SK-N-DZ (cell line): ENCODE measurements around the gene ACTG1. TPM values are rescaled to one million over a fixed set of nuclear protein-coding genes. Genes with fewer than 3 reads are reported as not detected.
A peak's percentile ranks its signal among the peaks of the same experiment; 100 is the strongest.

Source experiments
- DNase-seq: peaks from one replicate; pipeline ENCODE4 v3.0.0-alpha.2; 2015; ENCODE audit warnings: low spot score
- polyA plus RNA-seq, 2 experiments: library from polyadenylated mRNA; depleted of rRNA; stranded (reverse); fragments of >200 nt; gene quantifications; 2 replicates each; pipeline ENCODE4 v1.2.3, GENCODE V29; 2014

Gene ACTG1
- polyA plus RNA-seq (2014; cell fraction: cytosol; rRNA removed) = 2,351 and 2,595 TPM in 2 replicates
- 1,254 and 2,322 TPM in 2 replicates for polyA plus RNA-seq (2014; cell fraction: nucleus; rRNA removed)

DNA sequence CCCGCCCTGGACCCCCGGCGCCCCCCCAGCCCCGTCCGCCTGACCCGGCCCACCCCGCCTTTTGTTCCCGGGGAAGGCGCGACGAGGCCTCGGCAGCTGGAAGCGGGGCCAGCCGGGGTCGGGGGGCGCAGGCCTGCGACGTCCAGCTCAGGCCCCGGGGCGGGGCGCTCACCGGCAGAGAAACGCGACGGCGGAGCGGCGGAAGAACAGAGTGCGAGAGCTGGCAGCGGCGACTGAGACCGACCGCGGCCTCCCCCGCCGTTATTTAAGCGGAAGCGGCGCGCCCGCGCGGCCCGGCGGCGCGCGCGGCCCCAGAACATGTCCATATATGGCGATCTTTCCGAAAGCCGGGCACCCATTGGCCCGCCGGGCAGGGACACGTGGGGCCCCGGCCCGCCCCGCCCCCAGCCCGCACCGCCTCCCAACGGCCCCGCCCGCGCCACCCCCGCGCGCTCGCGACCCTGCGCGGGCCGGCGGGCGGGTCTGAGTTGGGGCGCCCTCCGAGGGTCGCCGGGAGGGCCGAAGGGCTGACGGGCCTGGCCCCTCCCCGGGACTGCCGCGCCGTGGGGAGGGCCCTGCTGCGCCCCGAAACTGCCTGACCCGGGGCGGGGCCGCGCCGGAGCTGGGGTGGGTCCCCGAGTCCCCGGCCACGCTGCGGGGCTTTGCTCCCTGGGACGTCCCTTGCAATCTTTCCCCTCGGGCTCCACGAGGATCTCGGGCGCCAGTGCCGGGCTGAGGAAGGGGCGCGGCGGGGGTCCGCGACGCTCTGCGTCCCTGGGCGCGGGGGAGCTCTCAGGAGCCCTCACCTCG is at the start of gene ACTG1:
ACTG1 (minus strand) TSS at position 238 of the 810 bp plus-strand sequence. CDS start 445 bp downstream, outside the sequence.
- peak; percentile 94 for DNase-seq

DNA sequence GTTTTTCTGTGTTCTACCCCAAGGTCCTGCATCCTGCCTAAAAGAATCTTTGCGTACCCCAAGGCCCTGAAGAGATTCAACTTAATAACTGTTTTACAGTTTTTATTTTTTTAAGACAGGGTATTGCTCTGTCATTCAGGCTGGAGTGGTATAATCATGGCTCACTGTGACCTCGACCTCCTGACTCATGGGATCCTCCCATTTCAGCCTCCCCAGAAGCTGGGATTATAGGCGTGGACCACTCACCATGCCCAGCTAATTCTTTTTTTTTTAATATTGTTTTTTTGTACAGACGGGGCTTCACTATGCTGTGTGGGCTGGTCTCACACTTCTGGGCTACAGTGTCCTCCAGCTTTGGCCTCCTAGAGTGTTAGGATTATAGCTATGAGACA is 48.9 kb upstream of the ACTG1 start:
- DNase-seq = no peak

DNA sequence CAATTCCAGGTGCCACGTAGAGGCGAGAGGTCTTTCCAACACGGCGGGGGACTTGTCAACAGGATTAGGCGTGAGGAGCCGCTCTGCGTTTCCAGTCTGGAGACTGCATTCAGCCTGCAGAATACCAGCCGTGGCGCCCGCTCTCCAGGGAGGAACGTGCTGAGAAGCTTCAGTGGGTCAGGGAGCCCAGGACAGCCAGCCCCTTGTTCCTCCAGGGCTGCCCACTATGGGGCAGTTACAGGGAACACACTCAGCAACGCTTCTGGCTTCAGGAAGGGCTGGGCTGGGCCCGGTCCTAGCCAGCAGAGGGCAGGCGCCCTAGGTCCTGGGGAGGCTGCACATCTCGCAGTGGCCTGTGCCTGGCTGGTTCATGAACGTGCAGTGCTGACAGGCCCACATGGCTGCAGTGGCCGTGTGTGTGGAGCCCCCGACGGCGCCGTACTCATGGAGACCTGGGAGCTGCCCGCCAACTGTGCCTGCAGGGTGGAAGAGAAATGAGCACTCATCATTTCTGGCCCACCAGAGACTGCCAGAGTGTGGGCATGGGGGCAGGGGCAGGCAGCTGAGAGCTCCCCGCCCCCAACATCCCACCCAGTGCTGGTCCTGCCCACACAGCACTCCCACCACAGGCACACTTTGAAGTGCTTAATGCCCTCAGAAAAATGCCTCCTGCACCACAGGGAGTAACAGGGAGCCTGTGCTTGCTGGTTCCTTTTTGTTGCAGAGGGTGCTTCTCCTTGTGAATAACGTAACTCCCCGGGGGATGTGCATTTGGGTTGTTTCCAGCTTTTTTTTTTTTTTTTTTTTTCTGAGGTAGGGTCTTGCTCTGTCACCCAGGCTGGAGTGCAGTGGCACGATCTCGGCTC is 46.6 kb upstream of the ACTG1 start:
- DNase-seq = no peak

DNA sequence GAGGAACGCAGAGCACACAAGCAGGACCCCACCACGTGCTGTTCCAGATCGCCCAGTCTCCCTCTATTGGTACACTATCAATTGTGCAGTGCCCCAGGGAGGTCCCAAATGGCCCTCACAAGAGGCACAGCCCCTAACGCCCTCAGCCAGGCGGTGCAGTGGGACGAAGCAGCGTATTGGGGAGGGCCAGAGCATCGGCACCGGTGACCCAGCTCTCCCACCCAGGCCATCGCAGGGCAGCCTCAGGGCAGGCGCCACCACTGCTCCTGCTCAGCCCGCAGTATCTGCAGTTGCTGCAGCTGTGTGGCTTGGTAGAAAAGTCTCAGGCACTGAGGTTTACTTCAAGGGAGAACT is 45.5 kb upstream of the ACTG1 start:
- no peak for DNase-seq

DNA sequence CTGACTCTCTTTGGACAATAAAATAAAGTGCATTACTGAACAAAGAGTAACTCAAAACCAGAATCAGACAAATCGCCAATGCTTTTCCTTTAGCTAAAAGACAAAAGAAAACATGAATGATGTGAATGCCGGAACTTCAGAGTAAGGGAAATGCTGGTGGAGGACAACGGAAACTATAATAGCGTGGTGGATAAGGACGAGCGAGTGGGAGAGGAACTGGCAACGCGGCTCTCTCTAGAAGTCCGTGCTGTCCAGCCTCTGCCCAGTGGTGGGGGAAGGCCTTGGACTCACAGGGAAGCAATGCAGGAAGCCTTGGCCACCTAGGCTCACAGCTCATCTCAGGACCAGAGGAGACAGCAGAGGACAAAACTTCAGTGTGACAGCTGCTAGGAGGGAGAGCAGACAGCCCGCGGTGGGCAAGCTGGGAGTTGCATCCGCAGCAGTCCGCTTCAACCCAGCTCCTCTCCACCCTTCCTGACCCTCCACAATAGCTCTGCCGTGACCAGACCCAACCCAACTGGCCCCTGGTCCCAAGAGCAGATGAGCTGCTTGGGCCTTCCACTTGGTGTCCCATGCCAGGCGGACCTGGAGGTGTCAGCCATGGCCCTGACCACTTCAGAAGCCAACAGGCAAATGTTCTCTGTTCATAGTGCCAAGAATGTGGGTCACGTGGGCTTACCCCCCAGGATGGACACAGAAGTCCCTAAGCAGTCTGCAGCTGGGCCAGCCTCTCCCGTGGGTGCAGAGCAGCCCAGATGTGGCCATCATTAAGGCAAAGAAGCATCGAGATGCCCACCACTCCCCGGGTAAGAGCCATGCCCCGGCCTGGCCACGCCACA is 44.9 kb upstream of the ACTG1 start:
- DNase-seq = no peak

DNA sequence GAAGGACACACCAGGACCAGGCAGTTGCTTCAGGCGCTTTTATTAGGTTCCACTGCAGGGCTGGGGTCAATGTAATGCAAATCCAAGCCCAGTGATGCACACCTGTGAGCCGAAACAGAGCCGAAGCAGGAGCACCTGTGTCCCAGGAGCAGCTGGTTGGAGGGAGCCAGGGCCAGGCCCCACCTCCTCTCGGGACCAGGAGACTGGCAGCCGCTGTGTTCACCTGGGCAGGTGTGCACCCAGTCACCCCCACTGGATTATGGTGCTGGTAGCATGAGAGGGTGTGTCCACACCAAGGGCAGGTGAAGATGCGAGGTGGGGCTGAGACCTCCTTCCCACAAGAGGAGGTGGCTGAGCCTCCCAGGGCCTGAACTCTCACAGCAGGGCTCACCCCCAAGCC is 44.3 kb upstream of the ACTG1 start:
- no peak for DNase-seq

DNA sequence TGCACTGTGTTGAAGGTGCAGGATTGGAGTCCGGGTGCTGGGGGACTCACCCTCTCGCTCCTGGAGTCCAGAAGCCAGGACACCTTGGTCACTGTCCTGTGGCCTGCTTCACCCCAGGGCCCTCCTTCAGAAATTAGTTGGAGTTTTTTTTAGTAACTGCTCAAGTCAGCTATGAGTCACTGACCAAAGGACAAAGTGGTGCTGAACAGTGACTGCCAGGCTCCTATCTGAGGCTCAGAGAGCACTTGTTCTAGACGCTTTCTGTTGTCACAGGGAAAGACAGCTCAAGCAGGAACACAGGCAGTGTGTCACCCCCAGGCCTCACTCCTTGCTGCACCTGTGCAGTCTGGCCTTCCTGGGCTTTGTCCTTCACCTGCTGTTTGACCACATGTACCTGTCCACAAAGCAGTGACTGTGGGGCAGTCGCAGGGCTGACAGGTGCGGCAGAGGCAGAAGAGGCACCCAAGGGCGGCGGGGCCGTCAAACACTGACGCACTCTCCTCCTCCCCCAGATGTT is 43.6 kb upstream of the ACTG1 start:
- DNase-seq = no peak

DNA sequence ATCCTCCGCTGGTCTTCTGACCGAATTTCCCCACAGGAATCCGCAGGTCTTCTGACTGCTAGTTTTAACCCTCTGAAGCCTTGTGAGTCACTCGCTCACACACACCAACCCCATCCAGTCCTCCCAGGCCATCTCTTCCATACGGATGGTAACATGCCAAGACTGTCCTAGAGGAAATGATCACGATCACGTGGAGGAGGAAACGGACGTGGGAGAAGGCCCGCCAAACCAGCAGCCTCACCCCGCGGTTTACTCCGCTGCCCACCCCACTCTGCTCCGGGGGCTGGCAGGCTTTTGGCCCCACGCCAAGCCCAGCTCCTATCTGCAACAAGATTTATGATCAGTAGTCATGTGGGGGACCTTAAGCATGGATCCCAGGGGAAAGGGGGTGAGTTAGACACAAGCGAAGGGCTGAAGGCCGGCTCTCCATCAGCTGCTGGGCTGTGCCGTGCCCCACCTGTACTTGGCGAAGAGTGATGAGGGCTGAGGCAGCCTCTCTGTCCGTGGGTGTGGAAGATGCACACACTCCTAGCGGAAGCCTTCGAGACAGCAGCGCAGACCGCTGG is 41.1 kb upstream of the ACTG1 start:
- peak; percentile 62 for DNase-seq

DNA sequence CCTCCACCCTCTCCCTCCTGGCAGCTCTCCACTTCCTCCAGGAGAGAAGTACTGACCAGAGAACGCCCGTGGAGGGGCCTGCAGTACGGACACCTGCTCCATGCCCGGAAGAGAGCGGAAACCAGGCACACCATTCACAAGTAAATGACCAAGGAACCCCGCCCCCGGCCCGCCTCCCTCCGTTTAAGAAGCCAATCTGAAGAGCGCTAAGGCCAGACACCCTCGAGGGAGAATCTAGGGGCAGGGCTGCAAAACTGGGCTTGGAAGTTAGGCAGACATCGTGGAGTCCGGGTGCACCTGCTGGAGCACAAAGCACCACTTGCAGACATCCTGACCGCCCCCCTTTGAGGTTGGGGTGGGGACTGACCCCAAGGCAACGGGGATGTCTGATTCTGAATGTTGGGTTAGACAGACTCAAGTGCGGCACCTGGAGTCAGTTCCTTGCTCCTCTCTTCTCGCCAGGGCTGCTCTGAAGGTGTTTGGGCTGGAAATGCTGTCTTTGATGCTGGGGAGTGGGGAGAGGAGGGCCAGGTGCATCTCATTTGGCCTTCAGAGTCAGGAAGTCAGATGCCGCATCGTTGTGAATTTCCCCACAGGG is 40.5 kb upstream of the ACTG1 start:
- peak; percentile 81 for DNase-seq

DNA sequence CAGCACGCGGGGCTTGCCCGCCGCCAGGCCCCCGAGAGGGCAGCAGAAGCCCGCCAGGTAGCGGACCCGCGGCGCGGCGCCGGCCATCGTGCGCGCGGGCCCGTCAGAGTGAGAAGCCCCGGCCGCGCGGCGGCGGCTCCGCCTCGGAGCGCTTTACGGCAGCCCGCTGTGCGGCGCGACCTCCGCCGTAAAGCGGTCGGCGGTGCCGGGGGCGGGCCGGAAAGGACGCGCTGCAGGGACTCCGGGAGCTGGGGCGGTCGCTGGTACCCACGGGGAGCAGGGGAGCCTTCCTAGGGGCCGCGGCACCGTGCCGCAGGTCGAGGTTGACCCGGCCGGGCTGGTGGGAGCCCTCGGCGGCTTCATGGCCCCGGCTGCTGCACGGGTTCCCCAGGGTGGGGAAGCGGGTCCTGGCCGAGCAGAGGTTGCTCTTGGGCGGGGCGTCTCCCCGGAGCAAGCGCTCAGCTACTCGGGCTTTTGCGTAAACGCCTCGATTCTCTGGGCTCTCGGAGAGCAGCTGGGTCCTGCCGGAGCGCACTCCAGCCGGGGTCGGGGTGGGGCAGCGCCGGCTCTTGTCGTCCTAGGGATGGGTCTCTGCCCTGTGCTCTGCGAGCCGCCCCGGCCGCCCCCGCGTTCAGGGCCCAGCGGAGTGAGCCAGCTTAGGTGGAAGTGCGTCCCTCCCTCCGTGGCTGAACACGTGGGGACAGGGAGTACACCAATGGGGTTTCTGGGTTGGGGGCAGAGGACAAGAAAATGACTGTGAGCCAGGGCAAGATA is 39.8 kb upstream of the ACTG1 start, which contains the start of gene FAAP100:
FAAP100 (minus strand) TSS at position 110 of the 774 bp plus-strand sequence; CDS start at position 87, 23 bp downstream.
- peak; percentile 79 for DNase-seq

DNA sequence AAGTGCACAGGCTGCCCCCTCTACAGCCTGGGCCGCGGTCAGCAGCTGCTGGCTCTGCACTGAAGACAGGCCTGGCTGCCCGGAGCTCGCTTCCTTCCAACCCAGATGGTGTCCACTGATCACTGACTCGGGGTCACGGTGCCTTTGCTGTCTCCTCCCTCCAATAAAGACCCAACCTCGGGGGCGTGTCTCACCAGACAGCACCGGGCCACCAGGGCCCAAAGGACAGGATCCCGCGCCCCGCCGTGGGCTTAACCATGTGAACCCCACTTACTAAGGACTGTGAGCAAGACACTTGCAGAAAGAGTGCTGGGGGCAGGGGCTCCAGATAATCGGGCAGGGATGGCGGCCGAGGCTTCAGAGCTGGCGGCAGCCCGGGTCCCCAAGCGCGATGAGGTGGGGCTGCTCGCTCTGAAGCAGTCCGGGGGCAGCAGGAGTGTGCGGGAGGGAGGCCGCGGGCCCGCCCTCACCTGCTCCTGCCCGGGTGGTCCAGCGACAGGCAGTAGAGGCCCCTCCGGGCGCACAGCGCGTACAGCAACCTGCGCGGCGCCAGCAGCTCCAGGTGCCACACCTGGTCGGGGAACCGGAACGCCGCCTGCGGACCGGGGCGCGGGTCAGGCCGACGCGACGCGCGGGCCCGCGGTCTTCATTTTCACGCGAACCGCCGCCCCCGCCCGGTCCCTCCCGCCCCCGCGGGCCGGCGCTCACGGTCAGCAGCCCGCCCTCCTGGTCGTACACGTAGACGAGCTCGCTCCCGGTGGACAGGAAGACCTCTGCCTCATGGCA is 39.1 kb upstream of the ACTG1 start:
- no peak for DNase-seq

DNA sequence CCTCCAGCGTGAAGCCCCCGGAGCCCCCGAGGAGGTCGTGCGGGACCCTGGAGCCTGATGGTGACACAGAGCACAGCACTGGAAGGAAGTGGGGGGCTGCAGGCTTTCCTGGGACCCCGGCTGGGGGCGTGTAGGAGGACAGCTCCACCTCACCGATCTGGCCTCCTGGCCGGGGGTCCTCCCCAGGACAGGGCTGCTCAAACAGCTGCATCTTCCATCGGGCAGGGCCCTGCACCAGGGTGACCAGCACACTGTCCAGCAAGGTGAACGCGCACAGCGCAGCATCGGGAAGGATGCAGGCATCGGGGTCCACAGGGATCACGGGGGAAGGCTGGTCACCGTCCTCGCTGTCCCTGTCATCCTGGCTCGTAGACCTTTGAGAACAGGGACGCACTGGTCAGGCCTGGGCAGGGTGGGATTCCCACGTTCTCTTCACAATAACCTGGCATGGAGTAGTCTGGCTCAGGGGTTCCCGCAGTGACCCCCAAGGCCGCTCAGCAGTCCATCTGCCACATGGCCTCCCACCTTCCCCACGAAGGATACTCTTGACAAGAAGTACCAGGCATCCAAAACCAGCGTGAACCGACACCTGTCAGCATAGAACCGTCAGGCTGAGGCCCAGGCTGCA is 38.3 kb upstream of the ACTG1 start:
- no peak for DNase-seq

DNA sequence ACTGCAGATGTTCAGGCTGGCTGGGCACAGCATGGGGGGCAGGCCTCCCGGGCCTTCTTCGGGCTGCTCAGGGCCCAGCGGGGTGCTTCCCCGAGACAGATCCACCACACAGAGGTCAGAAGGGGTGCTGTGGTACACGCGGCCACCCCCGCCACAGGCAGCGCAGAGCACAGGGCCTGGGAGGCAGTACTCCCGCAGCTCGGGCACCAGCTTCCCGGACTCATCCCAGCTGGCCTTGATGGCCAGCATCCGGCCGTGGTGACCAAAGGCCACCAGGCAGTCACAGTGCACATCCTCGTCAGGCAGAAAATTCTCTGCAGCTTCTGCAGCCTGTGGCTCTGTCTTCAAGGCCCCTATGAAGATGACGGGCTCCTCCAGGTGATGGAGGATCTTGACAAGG is 37.7 kb upstream of the ACTG1 start:
- no peak for DNase-seq

DNA sequence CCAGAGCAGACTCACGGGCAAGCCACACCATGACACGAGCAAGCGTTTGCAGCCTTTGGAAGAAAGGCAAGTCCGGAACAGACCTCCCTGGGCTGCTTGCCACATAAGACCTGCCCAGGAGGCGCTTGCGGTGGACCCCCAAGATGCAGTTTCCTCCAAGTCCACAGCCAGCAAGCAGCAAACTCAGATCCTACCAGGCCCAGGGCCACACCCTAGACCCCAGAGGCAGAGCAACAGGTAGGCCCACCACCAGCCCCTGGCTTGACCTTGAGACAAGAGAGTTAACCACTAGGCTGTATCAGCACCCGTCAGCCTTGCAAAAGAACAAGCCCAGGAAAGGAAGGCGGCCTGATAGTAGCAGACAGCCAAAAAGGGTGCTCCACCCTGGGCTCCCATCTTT is 37.2 kb upstream of the ACTG1 start:
- DNase-seq = no peak

DNA sequence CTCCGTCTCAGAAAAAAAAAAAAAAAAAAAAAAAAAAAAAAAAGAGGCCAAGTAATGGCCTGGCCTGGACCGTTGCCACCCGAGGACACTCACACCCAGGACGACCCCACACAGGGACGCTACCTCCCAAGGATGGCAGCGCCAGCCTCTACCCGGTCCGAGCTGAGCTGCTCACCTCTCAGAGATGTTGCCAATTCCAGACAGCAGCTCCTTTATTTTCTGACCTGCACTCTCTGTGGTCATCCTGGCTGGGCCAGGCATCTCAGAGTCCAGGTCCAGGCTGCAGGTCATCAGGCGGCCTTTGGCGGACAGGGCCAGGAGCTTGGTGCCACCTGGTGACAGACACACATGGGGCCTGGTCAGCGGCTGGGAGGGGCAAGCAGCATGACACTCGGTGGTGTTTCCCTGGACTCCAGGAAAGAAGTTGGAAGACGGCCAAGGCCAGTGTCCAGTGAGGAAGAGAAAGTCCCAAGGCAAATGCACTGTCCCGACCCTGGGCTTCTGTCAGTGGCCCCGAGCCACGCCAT is 36.5 kb upstream of the ACTG1 start:
- DNase-seq = no peak

DNA sequence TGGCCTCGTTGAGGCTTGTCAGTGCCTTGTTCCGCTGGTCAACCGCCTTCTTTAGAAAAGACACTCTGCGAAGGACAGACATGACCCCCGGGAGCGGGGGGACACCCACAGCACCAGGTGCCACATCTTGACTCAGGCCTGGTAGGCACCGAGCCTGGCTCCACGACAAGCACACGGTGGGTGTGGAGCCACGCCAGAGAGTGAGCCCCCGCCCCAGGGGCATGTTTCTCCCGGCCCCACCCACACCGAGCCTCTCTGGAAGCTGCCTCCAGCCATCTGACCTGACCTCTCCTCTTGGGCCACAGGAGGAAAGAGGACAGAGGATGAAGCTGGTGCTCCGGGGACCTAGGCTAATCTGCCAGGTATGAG is 35.0 kb upstream of the ACTG1 start:
- no peak for DNase-seq

DNA sequence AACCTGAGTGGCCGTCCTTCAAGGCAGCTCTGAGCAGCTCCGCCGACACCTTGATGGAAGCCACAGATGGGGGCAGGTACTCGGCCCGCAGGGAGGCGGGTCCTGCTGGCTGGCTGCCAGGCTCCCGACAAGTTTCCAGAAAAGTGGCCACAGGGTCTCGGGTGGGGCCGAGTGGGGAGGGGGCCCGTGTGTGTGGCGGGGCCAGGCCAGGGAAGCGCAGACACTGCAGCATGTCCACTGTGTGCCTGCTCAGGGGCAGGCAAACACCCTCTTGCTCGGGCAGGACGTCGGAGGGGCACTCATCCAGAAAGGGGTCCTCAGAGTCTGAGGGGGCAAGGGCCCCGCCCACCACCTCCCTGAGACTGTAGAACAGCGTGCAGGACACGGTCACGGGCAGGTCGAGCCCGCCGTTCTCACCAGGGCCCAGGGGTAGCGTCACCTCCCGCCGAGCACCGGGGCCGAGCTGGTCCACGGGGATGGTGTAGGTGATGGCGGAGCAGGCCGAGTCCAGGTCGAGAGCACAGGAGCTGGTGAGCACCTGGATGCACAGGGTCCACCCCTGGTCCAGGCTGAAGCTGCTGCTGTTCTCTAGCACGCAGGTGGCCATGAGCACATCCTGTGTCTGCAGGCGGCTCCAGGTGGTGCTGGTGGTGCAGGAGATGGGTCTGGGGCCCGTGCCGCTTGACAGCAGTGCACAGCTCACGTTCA is 34.5 kb upstream of the ACTG1 start:
- no peak for DNase-seq
